ENCODE measurements around the gene DDX39B. TPM values are rescaled to one million over a fixed set of nuclear protein-coding genes. Genes with fewer than 3 reads are reported as not detected.

DDX39B gene
- total RNA-seq, 1 donor from 2014 or later = 265 TPM

- Histone ChIP-seq H3K36me3 (peaks cover 100% of the 10 kb centered on the region), H3K27me3 (ENCODE audit: low read depth) (no peaks in the 10 kb centered on the region), H3K9me3 (no peaks in the 10 kb centered on the region), H3K27ac (no peak overlapping the region), H3K4me1 (peaks cover 13% of the 10 kb centered on the region), H3K4me3 (no peak overlapping the region)
- ATAC-seq = no peak
- TF ChIP-seq CTCF (IDR thresholded peaks at IDR 0.05) = no peak
- no peak for DNase-seq
- intact Hi-C loops (cut with DNase I) = no loop called here
Observed at GRCh38 chr6:31534521-31535040, 7.2 kb downstream of the DDX39B start.

- ATAC-seq = no peak
- no peak overlapping the region for H3K4me3 ChIP-seq
- H3K36me3 ChIP-seq = peaks cover 97% of the 10 kb centered on the region
- H3K27me3 ChIP-seq (ENCODE audit: low read depth) = no peaks in the 10 kb centered on the region
- H3K27ac ChIP-seq = no peak overlapping the region
- no peak for TF ChIP-seq CTCF (IDR thresholded peaks at IDR 0.05)
- DNase-seq = no peak
- H3K4me1 ChIP-seq = peaks cover 8% of the 10 kb centered on the region
- no peaks in the 10 kb centered on the region for H3K9me3 ChIP-seq
- intact Hi-C loops (cut with DNase I) = no loop called here
Observed at GRCh38 chr6:31534011-31534410, 7.8 kb downstream of the DDX39B start.

- Histone ChIP-seq H3K4me3 (no peak overlapping the region), H3K36me3 (peaks cover 91% of the 10 kb centered on the region), H3K27ac (no peak overlapping the region), H3K27me3 (ENCODE audit: low read depth) (no peaks in the 10 kb centered on the region), H3K4me1 (peaks cover 2% of the 10 kb centered on the region), H3K9me3 (no peaks in the 10 kb centered on the region)
- intact Hi-C loops (cut with DNase I) = no loop called here
- ATAC-seq (no peak), DNase-seq (no peak)
- no peak for TF ChIP-seq CTCF (IDR thresholded peaks at IDR 0.05)
Observed at GRCh38 chr6:31533455-31533841, 8.4 kb downstream of the DDX39B start.

GRCh38 chr6:31532644-31533454 lies 9.0 kb downstream of the DDX39B start:
- no peak overlapping the region for H3K4me3 ChIP-seq
- H3K27ac ChIP-seq = no peak overlapping the region
- DNase-seq = no peak
- H3K4me1 ChIP-seq = no peaks in the 10 kb centered on the region
- no peaks in the 10 kb centered on the region for H3K9me3 ChIP-seq
- peaks cover 85% of the 10 kb centered on the region for H3K36me3 ChIP-seq
- no peak for TF ChIP-seq CTCF (IDR thresholded peaks at IDR 0.05)
- ATAC-seq = no peak
- intact Hi-C loops (cut with DNase I) = no loop called here
- no peaks in the 10 kb centered on the region for H3K27me3 ChIP-seq (ENCODE audit: low read depth)

GRCh38 chr6:31531771-31532643 lies 9.8 kb downstream of the DDX39B start:
- H3K4me3 ChIP-seq = no peak overlapping the region
- TF ChIP-seq CTCF (IDR thresholded peaks at IDR 0.05) = no peak
- intact Hi-C loops (cut with DNase I) = no loop called here
- no peaks in the 10 kb centered on the region for H3K27me3 ChIP-seq (ENCODE audit: low read depth)
- no peak overlapping the region for H3K27ac ChIP-seq
- no peaks in the 10 kb centered on the region for H3K9me3 ChIP-seq
- no peak for ATAC-seq
- DNase-seq = no peak
- H3K36me3 ChIP-seq = peaks cover 77% of the 10 kb centered on the region
- H3K4me1 ChIP-seq = no peaks in the 10 kb centered on the region

Data from lower lobe of right lung (tissue), 2 donors.